GM21360 (cell line): ENCODE data around the gene SMIM38.
"Not testable (repeated sequence)": the region's sequence is repeated elsewhere in the genome, so short reads cannot be mapped to it uniquely, and the experiment has no call there.

Source experiments
- ATAC-seq: cut with Tn5 transposase; IDR thresholded peaks from one replicate; pipeline ENCODE4 v1.9.1; 2021; ENCODE audit warnings: mild to moderate bottlenecking, moderate library complexity; ENCODE audit not compliant: unreplicated experiment

Gene SMIM38

DNA sequence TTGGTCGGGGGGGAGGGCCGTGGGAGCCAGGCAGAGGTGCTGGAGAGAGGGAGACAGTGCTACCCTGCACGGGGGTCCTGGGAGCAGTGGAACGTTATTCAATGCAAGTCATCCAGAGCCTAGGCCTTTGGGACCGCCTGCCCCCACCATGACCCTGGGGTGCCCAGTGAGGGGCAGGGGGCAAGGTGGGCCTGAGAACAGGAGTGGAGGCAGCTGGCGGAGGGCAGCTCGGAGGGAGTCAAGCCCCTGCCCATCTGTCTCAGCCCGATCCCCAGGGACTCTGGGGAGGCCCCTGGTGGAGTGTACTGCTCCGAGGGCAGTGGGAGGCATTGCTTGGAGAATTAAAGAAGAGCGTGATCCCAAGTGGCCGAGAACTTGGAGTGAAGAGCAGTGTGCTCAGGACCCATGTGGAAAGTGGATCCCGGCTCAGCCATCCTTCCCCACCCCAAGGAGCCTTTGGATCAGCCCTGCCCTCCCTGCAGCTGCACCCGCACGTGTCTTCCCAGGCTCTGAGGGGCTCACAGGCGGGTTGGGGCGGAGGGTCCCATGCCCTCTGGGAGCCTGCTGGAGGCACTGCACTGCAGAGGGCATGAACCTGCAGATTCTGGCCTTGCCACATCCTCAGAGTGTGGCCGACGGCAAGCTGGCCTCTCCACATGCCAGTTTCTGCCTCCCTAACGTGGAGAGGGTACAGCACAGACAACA lies 34.0 kb upstream of the SMIM38 start:
- no peak for ATAC-seq

DNA sequence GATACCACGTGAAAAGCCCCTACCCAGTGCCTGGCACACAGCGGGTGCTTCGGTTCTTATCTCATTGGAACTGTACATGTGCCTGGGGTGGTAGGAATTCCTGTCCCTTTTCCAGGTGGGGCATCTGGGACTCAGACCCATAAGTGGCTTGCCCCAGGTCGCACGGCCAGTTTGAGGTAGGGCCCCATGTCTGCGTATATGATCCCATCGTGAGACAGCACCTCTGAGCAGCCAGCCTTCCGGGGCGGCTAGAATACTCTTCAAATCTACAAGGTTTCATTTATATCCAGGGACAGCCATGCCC lies 33.5 kb upstream of the SMIM38 start:
- no peak for ATAC-seq

DNA sequence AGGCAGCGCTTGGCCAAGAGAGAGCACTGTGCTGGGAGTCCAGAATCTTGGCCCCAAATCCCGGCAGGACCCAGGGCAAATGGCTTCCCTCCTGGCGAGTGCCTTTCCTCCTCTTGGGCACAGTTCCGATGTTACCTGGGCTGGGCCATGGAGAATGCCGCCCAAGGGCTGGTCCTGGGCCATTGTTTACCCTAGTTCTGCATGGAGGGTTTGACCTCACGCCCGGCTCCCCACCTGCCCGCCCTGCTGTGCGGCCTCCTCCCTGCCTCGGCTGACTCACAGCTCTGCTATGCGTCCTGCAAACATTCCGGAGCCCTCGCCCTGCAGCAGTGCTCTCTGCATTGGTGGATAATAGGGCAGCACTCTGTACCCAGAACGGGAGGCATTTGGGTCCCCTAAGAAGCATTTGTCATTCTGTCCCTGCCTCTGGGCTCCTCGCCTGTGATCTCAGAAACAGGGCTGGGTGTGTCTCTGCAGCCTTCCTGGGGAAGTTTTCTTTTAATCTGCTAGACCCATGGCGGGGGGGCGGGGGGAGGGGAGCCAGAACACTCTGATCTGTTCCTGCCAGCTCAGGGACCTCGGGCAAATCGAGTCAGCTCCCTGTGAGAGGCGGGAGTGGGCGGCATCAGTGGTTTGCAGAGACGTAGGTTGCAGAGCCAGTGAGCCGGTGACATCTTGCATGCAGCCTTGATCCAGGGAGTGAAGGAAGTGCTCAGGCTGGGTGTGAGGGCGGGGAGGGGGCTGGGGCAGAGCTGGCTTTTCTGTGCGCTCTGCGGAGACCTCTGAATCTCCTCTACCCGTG lies 32.9 kb upstream of the SMIM38 start:
- ATAC-seq: no peak

DNA sequence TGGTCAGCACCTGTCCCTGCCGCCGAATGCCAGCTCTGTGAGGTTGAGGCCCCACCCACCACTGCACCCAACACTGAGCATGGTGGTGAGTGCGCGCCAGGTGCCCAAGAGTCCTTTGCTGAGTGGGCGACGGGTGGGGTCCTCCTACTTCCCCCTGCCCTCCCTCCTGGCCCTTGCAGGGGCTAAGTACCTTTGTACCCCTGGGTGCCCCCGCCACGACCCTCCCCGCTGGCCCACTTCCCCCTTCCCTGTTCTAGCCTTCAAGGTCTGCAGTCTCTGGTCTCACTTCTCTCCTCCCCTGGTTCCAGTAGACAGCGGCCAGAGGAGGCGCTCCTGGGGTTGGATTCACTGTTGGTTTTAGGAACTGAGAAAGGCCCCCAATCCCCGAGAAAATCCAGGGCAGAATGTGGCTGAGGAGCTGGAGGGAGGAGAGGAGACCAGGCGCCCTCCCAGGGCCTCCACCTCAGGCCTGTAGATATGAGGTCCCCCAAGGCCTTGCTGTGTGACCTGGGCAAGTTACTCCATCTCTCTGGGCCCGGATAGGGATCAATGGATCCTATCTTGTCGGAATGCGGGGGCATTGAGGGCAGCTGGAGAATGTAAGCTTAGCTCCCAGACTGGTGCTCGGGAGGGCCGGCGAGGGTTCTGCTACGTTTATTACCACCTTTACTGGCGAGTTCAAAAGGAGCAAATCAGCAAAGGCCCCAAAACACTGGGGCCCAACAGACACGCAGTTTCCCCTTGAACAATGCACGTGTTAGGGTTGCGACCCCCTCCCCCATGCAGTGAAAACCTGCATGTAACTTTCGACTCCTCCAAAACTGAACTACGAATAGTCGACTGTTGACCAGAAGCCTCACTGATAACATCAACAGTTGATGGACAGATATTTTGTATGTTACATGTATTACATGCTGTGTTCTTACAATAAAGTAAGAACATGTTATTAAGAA lies 31.9 kb upstream of the SMIM38 start:
- no peak for ATAC-seq

DNA sequence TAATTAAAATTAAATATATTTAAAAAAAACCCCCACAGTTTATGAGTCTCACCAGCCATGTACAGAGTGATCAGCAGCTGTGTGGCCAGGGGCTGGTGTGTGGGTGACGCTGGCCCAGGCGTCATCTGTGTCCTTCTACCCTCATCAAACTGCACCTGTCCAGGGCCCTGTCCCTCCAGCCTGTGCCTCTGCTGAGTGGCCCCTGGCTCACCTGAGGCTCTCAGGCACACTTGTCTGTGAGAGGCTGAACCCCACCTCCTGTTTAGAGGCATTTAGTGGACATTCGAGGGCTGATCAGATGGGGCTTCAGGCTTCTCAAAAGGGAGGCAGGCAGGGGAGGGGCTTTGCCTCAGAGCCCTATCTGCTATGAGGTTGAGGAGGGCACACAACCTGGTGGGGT lies 29.9 kb upstream of the SMIM38 start:
- no peak for ATAC-seq

DNA sequence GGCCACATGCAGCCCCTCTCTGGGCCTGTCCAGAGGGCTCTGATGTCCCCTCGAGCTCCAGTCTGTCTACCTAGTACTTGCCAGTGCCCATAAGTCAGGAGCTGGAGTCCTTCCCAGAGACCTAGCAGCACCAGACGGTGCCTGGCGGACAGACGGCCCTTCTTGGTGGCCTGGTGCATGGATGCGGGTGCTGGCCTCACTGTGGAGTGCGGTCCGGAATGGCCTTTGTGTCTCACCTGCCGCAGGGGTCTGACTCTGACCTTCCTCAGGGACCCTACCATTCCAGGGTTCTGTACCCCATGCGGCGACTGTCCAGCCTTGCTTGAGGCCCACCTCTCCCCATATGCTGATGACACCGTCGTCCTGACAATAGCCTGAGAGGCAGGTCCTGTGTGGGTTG lies 29.4 kb upstream of the SMIM38 start:
- no peak for ATAC-seq

DNA sequence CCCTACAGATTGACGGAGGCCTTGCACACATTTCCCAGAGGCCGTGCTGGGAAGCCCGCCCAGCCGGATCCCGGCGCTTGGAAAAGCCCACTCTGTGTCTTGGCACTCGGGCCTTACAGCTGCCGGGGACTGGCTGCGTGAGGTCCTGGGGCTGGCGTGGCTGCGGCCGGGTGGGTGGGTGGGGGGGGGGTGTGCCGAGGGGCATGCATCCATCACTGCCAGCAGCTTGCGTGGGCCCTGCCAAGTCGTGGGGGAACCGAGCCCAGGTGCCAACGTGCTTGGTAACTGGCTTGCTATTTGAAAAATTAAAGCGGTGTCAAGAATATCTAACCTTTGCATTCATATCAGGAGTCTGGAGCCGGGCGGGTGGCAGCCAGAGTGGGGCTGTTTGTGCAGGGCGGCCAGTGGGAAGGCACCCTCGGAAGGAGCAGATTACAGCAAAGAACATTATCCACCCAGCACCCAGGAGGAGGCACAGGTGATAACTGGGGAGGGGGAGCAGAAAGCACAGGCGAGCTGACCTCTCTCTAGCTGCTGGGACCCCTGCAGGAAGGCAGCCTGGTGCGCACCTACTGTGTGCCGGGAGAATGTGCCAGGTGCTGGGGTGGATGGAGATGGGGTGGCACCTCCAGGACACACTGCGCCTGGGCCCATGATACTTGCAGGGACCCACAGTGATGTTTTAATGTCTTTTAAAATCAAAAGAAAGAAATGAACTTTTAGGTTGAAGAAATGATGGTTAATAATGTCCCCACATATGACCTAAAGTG lies 28.5 kb upstream of the SMIM38 start:
- no peak for ATAC-seq

DNA sequence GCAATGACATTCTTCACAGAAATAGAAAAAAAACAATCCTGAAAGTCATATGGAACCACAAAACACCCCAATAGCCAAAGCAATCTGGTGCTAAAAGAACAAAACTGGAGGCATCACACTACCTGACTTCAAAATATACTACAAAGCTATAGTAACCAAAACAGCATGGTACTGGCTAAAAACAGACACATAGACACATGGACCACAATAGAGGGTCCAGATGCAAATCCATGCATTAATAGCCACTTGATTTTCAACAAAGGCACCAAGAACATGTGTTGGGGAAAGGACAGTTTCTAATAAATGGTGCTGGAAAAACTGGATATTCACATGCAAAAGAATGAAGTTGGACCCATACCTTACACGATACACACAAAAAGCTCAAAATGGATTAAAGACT lies 27.9 kb upstream of the SMIM38 start:
- ATAC-seq: no peak

DNA sequence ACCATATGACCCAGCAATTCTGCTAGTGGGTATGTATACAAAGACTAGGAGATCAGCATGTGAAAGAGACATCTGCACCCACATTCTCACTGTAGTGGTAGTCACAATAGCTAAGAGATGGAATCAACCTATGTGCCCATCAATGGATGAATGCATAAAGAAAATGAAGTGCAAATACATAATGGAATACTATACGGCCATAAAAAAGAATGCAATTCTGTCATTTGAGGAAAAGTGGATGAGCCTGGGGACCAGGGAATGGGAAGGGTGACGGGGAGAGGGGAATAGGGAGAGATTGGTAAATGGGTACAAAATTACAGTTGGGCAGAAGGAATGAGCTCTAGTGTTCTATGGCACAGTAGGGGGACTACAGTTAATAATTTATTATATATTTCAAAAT lies 26.7 kb upstream of the SMIM38 start:
- no peak for ATAC-seq

DNA sequence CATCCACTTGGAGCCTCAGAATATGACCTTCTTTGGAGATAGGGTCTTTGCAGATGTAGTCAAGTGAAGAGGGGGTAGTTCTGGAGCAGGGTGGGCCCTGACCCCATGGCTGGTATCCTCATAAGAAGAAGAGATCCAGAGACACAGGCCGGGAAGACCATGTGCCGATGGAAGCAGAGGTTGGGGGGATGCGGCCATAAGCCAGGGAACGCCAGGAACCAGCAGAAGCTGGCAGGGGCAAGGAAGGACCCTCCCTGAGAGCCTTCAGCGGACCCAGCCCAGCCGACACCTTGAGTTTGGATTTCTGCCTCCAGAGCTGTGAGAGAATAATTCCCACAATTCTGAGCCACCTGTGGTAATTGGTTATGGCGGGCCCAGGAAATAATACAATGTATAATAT lies 26.1 kb upstream of the SMIM38 start:
- no peak for ATAC-seq

DNA sequence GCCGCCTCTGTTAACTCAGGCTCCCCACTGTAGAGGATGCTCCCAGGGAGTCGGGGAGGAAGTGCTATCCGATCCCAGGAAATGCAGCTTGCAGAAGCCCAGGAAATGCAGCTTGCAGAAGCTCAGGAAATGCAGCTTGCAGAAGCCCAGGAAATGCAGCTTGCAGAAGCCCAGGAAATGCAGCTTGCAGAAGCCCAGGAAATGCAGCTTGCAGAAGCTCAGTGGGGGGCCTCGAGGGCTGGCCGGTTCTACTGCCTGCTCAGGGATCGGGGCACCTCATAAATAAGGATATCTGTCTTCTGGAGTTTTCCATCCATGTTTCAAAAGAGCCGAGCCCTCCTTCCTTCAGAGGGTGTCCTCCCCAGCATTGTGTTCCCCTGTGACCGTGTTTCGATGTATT lies 25.1 kb upstream of the SMIM38 start:
- no peak for ATAC-seq

DNA sequence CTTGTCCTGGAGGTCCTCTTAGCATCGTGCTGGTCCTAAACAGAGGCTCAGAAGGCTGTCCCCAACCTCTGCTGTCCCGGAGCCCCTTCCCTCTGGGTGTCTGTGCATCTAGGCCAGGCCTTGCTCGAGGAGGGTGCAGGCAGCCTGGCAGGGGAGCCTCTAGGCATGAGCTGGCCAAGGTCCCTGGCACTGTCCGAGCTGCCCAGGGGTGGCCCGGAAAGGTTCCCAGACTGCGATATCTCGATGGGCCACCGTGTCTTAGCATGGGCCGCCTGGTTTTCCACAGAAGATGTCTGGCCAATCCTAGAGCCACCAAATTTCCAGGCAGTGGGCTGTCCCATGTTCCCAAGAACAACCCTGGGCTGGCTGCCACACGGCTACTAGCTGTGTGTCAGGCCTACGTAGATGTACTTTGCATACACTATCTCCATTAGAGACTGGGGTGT lies 24.6 kb upstream of the SMIM38 start:
- no peak for ATAC-seq

DNA sequence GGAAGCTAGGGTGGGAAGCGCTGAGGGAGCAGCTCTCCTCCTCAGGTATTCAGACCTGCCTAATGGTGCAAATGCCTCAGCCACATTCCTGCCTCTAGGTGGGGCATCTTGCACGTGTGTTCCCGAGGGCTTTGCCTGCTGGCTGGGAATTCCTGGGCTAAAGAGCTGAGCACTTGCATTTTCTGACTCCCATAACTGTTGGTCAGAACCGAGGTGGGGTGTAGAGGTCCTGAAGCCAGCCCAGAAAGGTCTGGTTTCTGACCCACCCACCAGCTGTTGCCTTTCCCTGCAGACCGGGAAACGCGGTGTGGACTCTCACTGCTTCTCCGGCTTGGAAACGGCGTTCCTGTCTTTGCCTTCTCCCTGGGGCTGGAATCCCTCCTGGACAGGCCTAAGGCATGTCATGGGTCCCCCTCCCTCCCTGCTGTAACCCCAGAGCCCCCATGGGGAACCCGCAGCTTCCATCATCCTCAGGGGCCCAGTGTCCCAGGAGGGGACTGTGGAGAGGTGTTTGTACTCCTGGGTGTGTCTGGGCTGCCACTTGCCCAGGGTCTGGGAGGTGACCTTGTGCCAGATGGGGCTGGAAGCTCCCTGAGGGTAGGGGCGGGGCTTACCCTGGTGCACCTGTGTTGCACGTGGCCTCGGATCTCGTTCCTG lies 24.0 kb upstream of the SMIM38 start:
- no peak for ATAC-seq

DNA sequence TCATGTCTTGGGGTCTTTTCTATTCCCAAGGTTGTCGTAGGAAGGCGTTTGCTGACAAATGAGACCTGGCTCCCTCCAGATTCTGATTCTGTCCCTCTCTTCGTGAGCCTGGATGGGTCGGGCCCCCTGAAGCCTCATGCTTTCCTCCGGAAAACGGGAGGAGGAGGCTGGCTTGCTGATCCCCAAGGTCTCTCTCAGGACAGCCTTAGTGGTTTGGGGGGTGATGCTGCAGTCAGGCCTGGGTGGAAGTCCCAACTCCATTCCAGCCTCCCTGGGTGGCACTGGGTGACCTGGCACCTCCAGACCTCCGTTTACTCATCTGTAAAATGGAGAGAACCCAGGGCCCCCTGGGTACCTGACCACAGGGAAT lies 23.4 kb upstream of the SMIM38 start:
- ATAC-seq: no peak

DNA sequence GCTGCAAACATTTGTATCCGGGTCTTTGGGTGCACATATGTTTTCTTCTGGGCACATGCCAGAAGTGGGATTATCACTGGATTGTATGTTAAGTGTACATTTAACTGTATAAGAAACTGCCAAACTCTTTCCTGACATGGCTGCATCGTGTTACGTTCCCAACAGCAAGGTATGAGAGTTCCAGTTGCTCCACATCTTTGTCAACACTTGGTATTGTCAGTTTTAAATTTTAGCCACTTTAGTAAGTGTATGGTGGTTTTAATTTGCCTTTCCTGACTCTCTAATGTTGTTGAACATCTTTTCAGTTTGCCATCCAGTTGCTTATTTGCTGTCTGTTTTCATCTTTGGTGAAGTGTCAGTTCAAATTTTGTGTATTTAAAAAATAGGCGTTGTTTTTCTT lies 22.5 kb upstream of the SMIM38 start:
- ATAC-seq: no peak

DNA sequence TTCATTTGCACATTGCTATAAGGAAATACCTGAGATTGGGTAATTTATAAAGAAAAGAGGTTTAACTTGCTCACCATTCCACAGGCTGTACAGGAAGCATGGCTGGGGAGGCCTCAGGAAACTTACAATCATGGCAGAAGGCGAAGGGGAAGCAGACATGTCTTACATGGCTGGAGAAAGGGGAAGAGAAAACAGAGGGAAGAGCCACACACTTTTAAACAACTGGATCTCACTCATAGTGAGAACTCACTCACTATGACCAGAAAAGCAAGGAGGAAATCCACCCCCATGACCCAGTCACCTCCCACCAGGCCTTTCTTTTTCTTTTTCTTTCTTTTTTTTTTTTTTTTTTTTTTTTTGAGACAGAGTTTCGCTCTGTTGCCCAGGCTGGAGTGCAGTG lies 21.6 kb upstream of the SMIM38 start:
- not testable (repeated sequence) for ATAC-seq

DNA sequence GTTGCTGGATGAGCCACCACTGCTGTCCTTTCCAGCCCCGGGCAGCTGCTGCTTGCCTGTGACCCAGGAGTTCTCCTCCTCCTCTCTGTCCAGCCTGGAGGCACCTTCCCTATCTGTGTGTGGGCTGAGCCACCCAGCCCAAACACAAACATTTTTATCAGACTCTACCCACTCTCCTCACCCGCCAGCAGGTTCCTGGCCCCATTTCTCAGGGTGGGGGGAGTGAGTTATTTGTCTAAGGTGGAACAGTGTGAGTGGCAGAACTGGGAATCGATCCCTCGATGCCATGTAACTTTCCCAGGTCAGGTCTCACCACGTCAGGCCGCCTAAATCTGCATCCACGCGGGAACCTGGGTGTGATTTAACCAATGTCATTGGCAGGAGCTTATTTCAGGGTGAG lies 20.8 kb upstream of the SMIM38 start:
- ATAC-seq: no peak

DNA sequence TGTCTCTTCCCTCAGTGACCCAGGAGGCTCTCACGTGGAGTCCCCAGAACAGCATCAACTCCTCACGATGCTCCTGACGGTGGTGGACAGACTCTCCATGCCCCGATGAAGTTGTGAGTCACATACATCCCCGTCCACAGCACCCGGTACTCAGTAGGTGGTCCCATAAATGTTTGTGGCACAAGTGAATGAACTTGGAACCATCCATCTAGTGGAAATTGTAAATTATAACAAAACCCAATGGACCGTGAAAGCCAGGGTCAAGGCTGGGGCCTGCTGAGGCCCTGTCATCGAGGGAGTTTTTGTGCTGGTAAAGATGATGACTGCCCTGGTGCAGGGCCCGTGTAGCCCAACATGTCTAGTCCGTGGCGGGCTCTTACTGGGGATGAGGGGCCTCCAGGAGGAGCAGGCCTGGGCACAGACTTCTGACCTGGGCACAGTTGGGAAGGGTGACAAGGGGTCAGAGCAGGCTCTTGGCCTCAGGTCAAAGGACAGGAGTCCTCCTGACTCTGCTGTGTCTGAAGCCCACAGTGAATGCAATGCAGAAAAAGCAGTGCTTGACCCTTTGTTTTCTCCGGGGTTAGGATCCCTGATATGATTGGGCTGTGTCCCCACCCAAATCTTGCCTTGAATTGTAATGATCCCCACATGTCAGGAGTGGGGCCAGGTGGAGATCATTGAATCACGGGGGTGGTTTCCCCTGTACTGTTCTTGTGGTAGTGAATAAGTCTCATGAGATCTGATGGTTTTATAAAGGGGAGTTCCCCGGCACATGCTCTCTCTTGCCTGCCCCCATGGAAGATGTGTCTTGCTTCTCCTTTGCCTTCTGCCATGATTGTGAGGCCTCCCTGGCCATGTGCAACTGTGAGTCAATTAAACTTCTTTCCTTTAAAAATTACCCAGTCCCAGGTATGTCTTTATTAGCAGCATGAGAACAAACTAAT lies 20.0 kb upstream of the SMIM38 start:
- no peak for ATAC-seq

DNA sequence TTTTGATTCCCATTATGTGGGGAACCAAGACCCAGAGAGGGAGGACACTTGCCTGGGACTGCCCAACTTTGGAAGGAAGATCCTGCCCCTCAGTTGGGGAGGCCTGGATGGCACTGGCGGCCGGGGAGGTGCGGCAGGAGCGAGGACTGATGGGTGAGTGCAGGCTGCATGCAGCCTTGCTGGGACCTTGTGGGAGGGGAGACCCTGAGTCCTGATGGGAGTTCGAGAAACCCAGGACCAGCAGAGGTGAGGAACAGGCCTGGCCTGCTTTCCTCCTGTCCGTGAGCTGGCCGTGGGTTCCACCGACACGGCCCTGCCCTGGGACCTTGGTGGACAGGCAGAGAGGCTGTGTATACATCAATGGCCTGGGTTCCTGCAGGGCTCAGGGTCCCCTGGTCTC lies 19.3 kb upstream of the SMIM38 start:
- ATAC-seq: no peak
